Ramos (cell line): ENCODE results near the gene ARHGEF2.

Experiments
- in situ Hi-C: fragments of 300-500 bp; cut with MboI; formaldehyde crosslinking; loops from one replicate; pipeline ENCODE4 v1.14.3; 2022; ENCODE audit warnings: low sequenced_read_pairs; ENCODE audit not compliant: unreplicated experiment

ARHGEF2 gene

DNA sequence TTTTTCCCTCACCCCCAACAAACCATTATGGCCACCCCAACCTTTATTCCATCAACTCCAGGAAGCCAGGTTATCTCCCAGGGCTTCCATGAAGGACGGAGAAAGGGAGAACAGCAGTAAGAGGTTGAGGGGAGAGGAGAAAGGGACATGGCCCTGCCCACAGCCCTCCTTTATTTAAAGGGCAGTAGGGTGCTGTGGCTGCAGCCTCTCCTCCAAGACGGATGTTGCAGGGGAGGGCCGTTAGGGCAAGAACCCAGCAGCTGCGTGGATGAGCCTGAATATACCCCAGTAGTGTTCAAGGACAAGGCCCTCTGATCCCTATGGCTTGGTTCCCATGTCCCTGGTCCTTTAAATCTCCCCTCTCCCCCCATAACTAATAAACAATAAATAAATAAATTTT, 31.1 kb downstream of the ARHGEF2 start:
- in situ Hi-C loops, result no loop called here

DNA sequence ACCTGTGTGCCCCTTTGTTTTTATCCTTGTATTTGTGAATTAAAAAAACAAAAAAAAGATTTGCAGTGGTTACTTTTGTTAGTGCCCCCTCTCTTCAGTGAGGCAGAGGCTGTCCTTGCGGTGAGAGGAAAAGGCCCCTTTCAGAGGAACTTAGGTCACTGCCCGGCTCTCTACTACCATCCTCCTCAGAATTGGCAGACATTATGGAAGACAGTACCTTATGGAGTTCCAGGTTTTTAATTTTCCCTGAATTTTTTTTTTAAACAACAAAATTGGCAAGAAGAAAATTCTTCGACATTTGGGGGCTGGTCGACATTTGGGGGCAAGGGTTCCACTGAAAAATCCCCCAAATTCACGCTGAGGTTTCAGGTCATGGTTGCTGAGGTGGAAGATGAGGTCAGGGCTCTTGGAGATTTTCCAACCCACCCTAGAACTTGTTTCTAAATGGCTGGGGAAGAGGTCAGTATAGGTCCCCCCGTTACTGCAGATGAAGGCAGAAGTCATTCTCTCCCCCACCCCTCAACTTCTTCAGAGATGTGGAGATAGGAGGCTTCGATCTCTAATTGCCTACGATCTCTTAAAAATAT, 31.6 kb downstream of the ARHGEF2 start:
- in situ Hi-C loops, result no loop called here

DNA sequence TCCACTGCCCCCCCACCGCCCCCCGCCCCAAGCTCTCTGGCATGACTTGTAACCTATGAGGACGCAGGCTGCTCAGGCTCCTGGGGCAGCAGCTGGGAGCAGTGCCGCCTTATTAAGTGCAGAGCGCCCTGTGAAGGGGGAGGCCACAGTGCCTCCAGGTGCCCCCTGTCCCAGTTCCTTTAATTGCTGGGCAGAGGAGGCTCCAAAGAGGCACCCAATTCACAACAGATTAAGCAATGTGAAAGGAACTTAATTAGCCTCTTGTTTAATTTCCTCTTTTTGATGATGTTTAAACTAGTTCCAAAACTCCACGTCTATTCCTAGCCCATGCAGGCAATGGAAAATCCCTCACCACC, 33.9 kb downstream of the ARHGEF2 start:
- in situ Hi-C loops, result no loop called here

DNA sequence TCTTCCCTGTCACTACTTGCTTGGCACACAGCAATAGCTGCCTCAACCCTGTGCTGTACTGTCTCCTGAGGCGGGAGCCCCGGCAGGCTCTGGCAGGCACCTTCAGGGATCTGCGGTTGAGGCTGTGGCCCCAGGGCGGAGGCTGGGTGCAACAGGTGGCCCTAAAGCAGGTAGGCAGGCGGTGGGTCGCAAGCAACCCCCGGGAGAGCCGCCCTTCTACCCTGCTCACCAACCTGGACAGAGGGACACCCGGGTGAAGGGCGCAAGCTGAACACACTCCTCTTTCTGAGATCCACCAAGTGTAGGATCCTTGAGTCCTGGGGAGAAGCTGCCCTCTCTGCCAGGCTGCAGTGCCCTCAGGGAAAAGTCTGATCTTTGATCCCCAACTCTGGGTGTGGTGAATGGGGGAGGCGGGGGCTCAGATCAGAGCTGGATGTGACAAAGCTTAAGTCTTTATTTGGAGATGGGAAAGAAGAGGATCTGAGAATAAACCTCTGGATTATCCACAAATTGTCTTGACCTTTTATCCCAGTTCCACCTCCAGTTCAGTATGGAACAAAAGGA, 35.7 kb downstream of the ARHGEF2 start:
- in situ Hi-C loops, result no loop called here

DNA sequence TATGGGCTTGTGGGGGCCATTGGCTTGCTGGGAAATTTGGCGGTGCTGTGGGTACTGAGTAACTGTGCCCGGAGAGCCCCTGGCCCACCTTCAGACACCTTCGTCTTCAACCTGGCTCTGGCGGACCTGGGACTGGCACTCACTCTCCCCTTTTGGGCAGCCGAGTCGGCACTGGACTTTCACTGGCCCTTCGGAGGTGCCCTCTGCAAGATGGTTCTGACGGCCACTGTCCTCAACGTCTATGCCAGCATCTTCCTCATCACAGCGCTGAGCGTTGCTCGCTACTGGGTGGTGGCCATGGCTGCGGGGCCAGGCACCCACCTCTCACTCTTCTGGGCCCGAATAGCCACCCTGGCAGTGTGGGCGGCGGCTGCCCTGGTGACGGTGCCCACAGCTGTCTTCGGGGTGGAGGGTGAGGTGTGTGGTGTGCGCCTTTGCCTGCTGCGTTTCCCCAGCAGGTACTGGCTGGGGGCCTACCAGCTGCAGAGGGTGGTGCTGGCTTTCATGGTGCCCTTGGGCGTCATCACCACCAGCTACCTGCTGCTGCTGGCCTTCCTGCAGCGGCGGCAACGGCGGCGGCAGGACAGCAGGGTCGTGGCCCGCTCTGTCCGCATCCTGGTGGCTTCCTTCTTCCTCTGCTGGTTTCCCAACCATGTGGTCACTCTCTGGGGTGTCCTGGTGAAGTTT, 36.4 kb downstream of the ARHGEF2 start:
- in situ Hi-C loops, result no loop called here

DNA sequence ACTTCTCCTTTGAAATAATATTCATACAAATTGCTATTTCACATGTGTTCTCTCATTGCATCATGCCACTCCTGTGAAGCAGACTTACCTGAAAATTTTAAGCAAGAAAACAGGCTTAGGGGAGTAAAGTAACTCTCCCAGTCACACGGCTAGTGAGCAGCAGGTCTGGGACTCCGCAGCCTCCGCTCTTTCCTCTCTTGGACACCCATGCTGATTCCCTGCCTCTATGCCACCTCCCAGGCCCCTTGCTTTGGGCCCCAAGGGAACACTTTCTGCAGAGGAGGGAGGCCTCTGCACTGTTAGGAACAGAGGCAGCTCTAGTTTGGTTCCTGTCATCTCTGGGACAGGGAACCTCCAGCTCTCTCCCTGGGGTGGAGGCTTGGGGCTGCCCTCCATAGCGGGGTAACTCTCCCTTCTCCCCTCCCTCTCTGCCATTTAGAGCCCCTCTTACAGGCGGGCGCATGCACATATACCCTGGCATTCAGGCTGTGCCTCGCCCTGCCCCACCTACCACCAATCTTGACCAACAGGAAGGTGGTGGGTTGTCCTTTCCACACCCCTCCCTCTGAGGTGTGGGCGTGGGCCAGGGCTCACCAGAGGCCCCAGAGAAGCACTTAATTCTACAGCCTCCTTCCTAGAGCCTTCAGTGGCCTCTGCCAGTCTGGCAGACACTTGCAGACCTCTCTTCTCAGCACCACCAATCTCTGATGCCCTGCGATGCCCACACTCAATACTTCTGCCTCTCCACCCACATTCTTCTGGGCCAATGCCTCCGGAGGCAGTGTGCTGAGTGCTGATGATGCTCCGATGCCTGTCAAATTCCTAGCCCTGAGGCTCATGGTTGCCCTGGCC, 37.1 kb downstream of the ARHGEF2 start, which contains the start of gene RXFP4:
RXFP4 (plus strand) TSS at position 646 of the 852 bp plus-strand sequence; CDS start at position 718, 72 bp downstream.
- in situ Hi-C loops, result no loop called here

DNA sequence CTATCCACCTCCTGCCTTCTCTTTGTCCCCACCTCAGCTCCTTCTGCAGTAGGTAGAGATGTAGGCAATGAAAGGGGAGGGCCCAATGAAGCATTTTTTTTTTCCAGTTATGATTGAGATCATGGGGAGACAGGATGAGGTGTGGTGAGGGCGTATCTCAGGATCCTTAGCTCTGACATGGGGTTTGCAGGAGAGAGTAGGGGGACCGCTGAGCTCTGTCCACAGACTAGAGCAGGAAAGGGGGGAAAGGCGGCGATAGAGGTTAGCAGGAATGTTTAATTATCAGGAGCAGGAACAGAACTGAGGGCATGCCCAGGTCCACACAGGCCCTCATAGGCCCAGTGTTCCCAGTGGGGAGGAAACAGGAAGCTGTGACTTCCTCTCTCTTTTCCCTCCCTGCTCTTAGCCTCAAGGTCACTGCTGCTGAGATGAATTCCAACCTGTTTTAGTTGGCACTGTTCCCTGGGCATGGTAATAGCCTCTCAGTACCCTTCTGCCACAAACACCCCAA, 37.8 kb downstream of the ARHGEF2 start:
- in situ Hi-C loops, result no loop called here

DNA sequence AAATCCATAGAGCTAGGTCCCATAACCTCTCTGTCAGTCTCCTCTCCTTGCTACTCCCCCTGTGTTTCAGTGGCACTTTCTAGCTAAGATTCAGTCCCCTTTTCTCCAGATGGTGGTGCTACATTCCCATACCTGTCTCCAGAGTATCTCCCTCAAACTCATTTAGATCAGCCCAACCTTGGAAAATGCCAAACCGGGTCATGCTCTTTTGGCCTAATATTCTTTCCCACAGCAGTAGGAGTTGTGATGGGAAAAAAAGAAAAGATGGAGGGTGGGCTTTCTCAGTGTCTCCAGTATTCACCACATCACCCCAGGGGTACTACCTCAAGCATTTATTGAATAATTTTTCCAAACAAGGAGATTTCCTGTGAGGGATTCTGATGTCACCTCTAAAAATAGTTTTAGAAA, 40.1 kb downstream of the ARHGEF2 start:
- in situ Hi-C loops, result loop anchor here (5.0 to 10.0 kb wide), 2 partner anchors 54 to 127 kb away; partner anchors contain the start of gene RAB25

DNA sequence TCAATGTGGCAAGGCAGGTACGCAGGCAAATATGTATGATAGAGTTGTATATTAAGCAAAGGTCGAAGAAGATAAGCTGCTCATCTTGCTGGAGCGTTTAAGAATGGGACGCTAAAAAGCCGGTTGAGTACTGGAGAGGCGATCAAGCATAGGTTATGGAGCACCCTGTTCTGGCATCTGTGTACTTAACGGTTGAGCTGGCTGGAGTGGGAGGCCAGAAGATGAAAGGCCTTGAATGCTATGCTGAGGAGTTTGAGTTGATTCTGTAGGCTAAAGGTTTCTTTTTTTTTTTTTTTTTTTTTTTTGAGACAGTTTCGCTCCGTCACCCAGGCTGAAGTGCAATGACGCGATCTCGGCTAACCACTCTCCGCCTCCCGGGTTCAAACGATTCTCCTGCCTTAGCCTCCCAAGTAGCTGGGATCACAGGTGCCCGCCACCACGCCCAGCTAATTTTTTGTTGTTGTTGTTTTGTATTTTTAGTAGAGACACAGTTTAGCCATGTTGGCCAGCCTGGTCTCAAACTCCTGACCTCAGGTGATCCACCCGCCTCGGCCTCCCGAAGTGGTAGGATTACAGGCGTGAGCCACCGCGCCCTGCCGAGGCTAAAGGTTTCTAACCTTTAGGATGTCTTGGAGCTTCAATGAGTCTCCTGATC, 43.3 kb downstream of the ARHGEF2 start:
- in situ Hi-C loops, result loop anchor here (5.0 to 10.0 kb wide), 2 partner anchors 57 to 130 kb away; partner anchors contain the start of gene RAB25

DNA sequence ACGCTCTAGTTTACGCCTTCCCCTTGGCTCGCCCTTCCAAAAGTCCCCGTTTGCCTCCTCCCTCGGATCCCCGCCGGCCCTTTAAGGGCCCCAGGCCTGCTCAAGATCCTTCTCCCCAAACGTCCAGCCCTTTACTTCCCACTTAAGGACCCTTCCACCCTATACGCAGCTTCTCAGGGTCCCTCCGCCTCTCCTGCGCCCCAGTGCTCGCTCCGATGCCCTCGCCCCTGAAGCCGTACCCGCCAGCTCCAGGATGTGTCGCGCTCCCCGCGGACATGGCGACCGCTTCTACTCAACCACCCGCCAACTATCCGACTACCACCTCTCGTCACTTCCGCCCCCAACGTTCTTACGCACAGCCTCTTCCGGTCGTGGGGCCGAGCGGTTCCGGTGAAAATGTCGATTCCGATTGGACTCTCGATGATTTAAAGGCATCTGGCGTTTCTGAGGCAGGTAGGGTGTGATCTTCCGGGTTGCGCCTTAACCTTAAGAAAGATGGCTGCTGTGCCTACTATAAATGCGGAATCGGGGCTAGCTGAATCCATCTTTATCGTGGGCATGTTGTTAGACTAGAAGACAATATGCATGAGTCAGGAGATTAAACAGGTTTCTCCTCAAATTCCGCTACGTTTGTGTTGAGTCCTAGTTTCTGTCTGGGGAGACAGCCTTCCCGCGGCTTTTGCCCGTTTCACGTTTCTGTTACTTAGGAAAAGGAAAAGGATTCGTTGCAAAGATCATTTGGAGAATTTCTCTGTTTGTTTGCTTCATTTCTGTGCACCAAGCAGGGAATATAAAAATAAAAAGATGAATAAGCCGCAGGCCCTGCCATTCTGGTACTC, 44.0 kb downstream of the ARHGEF2 start, which contains the start of gene KHDC4:
KHDC4 (minus strand) TSS at position 317 of the 839 bp plus-strand sequence; CDS start at position 277, 40 bp downstream.
- in situ Hi-C loops, result loop anchor here (10.0 kb wide), 1 partner anchor 130 kb away; the partner anchor contains the start of gene RAB25

DNA sequence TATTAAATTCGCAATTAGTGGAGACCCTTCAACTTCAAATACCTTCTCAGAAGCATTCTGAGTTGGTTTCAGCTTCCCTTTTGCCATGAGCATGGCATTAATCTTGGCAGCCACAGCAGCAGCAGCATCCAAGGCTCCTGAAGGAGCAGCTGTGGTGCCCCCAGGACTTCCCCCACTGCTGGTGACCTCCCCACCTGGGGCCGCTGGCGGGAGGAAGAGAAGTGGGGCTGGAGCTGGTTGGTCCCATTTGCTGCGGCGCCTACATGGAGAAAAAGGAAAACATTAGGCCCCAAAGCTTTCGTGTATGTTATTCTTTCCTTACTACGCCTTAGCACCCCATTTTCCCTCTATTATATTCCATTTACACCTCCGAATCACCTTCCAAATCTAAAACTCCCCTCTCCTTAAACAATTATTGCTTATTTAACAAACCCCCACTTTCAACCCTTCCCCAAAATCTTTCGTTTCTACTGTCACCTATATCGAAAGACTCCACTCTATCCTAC, 44.7 kb downstream of the ARHGEF2 start:
- in situ Hi-C loops, result loop anchor here (10.0 kb wide), 1 partner anchor 131 kb away; the partner anchor contains the start of gene RAB25

DNA sequence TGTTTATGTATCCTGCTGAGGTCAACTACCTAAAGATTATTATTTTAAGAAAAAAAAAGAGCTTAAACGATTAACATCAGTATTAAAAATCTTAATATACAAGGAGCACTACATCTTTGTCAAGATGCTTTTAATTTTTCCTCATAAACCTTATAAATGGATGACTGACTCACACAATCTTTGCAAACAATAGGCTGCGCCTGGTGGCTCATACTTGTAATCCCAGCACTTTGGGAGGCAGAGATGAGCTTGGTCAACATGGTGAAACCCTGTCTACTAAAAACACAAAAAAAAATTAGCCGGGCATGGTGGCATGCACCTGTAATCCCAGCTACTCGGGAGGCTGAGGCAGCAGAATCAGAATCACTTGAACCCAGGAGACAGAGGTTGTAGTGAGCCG, 45.9 kb downstream of the ARHGEF2 start:
- in situ Hi-C loops, result loop anchor here (10.0 kb wide), 1 partner anchor 132 kb away; the partner anchor contains the start of gene RAB25

DNA sequence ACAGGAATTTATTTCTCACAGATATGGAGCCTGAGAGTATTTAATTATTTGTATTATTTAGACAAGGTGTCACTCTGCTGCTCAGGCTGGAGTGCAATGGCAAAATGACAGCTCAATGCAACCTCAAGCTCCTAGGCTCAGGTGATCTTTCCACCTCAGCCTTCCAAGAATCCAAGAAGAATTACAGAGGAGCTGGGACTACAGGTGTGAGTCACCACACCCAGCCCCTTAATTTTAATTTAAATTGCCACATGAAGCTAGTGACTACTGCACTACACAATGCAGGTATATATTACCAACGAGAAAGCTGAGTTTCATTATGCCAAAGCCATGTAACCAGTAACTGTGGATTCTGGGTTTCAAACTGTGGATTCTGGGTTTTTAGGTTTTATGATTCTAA, 46.3 kb downstream of the ARHGEF2 start:
- in situ Hi-C loops, result loop anchor here (10.0 kb wide), 1 partner anchor 133 kb away; the partner anchor contains the start of gene RAB25

DNA sequence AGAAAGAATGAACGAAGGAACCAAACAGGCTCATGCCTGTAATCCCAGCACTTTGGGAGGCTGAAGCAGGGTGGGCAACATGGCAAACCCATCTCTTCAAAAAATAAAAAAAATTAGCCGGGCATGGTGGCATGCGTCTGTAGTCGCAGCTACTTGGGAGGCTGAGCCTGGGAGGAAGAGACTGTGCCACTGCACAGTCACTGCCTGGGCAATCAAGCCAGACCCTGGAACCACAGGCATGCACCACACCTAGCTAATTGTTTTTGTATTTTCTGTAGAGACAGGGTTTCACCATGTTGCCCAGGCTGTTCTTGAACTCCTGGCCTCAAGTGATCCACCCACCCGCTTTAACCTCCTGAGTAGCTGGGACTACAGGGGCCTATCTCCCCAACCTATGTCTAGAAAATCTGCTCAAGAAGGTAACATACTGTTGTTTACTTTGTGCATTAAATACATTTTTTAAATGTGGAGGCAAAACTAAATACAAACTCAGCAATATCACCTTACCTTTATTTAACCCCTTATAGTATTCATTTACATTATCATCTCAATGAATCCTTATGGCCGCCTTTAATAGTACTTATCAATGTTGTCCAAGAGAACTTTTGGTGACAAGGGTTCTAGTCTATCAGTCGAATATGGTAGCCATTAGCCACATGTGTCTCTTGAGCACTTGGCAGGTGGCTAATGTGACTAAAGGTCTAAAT, 46.9 kb downstream of the ARHGEF2 start:
- in situ Hi-C loops, result loop anchor here (10.0 kb wide), 1 partner anchor 133 kb away; the partner anchor contains the start of gene RAB25

DNA sequence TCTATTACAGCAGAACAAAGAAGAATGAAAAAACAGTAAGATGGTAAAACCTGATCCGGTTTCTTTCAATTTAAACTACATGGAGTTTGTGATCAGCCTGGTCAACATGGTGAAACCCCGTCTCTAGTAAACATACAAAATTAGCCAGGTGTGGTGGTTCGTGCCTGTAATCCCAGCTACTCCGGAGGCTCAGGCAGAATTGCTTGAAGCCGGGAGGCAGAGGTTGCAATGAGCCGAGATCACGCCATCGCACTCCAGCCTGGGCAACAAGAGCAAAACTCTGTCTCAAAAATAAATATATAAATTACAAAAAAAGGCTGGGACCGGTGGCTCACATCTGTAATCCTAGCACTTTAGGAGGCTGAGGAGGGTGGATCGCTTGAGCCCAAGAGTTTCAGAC, 47.6 kb downstream of the ARHGEF2 start:
- in situ Hi-C loops, result loop anchor here (10.0 kb wide), 1 partner anchor 134 kb away; the partner anchor contains the start of gene RAB25

DNA sequence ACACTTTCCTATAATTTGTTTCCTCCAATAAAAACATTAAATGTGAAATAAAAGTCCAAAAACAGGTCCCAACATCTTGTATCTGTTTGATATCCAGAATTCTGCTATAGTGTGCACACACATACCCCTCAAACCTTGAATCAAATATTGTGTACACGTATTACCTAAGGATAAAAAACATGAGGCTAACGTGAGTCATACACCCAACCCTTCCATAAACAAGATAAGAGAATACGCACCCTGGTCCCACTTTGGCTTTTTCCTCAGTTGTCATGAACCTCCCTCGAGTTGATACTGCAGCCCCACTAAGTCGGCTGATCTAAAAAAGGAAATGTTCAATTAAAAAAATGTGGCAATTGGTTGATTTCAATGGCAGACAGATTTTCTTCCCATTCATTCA, 49.3 kb downstream of the ARHGEF2 start:
- in situ Hi-C loops, result no loop called here

DNA sequence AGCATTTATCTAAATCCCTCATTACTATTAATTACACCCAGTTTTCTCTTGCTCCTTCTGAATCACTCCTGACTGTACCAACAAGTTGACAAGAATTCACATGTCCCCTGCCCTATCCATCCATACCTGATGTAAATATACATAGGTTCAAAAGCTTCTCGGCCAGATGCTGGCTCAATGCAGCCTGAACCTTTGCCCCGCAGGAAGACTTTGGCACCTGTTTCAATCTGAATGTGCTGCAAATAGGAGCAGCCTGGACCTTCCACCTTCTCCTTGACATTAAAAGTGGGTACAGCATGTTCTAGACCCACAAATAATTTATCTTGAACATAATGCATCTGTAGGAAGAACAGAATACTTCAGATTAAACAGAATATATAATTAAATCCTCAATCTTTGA, 52.8 kb downstream of the ARHGEF2 start:
- in situ Hi-C loops, result no loop called here

DNA sequence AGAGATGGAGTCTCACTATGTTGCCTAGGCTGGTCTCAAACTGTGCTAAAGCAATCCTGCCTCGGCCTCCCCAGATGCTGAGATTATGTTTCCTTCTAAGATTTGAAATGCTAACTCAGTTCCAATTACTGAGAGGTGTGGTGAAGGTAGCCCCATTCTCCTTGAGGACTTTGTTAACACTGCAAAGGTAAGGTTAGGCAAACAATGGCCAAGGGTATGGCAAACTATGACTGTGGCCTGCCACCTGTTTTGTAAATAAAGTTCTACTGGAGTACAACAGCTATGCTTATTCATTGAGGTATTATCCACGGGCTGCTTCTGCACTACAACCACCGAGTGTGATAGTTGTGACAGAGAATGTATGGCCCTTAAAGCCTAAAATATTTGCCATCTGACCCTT, 57.6 kb downstream of the ARHGEF2 start:
- in situ Hi-C loops, result no loop called here
